Measurements from ENCODE around the gene BCAS1.

GRCh38 chr20:54100563-54100962 is 30.2 kb upstream of the BCAS1 start:
- TF ChIP-seq POLR2A (IDR thresholded peaks at IDR 0.05; ENCODE audit: low read length) (no peak), GATA1 (IDR thresholded peaks at IDR 0.05; ENCODE audit: low read depth, low read length) (no peak)

Data from erythroblast (primary cell).